H1 (cell line): Measurements from ENCODE around the gene BCL11A. TPM values are rescaled to one million over a fixed set of nuclear protein-coding genes. Genes with fewer than 3 reads are reported as not detected.

Source experiments
- CTCF ChIA-PET: fragments of 300-600 bp; sonication (Branson Sonifier 250); formaldehyde crosslinking; loops from one replicate; lab custom pipeline; 2021; ENCODE audit not compliant: partially characterized antibody; lab: Charles Lee
- POLR2A ChIA-PET: fragments of 300-600 bp; sonication (Branson Sonifier 250); formaldehyde crosslinking; loops from one replicate; lab custom pipeline; 2021; ENCODE audit warnings: inconsistent platforms; ENCODE audit not compliant: partially characterized antibody; lab: Charles Lee
- DNase-seq, 2 experiments: peaks; one replicate each; pipeline versions ENCODE4 v3.0.0 to v3.0.0-alpha.2; 2010 to 2022; ENCODE audit warnings: low spot score in 2 of 2, low read depth in 1 of 2, mixed read lengths in 1 of 2
- FAIRE-seq: peaks from 2 replicates; lab custom pipeline; 2011; peaks lifted over from hg19 to GRCh38; lab: Jason Lieb, UNC
- H2AFZ ChIP-seq: 2 replicates; pipeline ENCODE4 v1.8.1; 2012; ENCODE audit warnings: low read length, inconsistent platforms
- H2AK5ac ChIP-seq: 2 replicates; pipeline ENCODE4 v1.6.1; 2013; ENCODE audit warnings: low read depth, low read length
- H2BK120ac ChIP-seq: replicated peaks from 2 replicates; pipeline ENCODE3; 2013; ENCODE audit warnings: low read depth, low read length, inconsistent platforms
- H2BK12ac ChIP-seq: 2 replicates; pipeline ENCODE4 v1.6.1; 2013; ENCODE audit warnings: low read depth, low read length
- H2BK15ac ChIP-seq: 2 replicates; pipeline ENCODE4 v1.6.1; 2013; ENCODE audit warnings: low read length
- H2BK20ac ChIP-seq: 2 replicates; pipeline ENCODE4 v1.6.1; 2013; ENCODE audit warnings: low read length
- H2BK5ac ChIP-seq: 2 replicates; pipeline ENCODE4 v1.6.1; 2013; ENCODE audit warnings: low read depth, low read length
- H3K14ac ChIP-seq: 2 replicates; pipeline ENCODE4 v1.6.1; 2013; ENCODE audit warnings: inconsistent platforms; ENCODE audit not compliant: insufficient read length
- H3K18ac ChIP-seq: 2 replicates; pipeline ENCODE4 v1.6.1; 2013; ENCODE audit warnings: low read length; ENCODE audit errors: extremely low read depth
- H3K23ac ChIP-seq: 2 replicates; pipeline ENCODE4 v1.6.1; 2013; ENCODE audit warnings: inconsistent platforms; ENCODE audit not compliant: insufficient read length
- H3K23me2 ChIP-seq: 2 replicates; pipeline ENCODE4 v1.6.1; 2013; ENCODE audit warnings: low read depth, low read length
- H3K27ac ChIP-seq: 2 replicates; pipeline ENCODE4 v1.6.1; 2011; ENCODE audit warnings: low read depth, low read length, inconsistent platforms
- H3K27me3 ChIP-seq, 4 experiments: replicated peaks in 1 of 4; 1 replicate in 1 of 4; 2 replicates in 3 of 4; pipeline versions ENCODE4 v1.6.1 to v1.8.1; 2011 to 2013; ENCODE audit warnings: low read length in 3 of 4, mild to moderate bottlenecking in 3 of 4, inconsistent platforms in 2 of 4, mixed read lengths in 2 of 4, moderate library complexity in 1 of 4; ENCODE audit not compliant: control insufficient read depth in 3 of 4, insufficient read depth in 3 of 4; ENCODE audit errors: extremely low read depth in 1 of 4
- H3K36me3 ChIP-seq, 4 experiments: 2 replicates each; pipeline versions ENCODE4 v1.6.1 to v1.8.1; 2011 to 2013; ENCODE audit warnings: mild to moderate bottlenecking in 4 of 4, low read length in 3 of 4, moderate library complexity in 2 of 4, control low read depth in 1 of 4, inconsistent platforms in 1 of 4; ENCODE audit not compliant: insufficient read depth in 4 of 4, control insufficient read depth in 2 of 4
- H3K4ac ChIP-seq: replicated peaks from 2 replicates; pipeline ENCODE3; 2013; ENCODE audit warnings: low read length, low read depth, mixed read lengths, inconsistent platforms; ENCODE audit not compliant: insufficient read length
- H3K4me1 ChIP-seq, 4 experiments: replicated peaks in 1 of 4; 1 replicate in 1 of 4; 2 replicates in 3 of 4; pipeline versions ENCODE4 v1.6.1 to v1.8.1; 2011 to 2013; ENCODE audit warnings: low read length in 3 of 4, inconsistent platforms in 2 of 4, mixed read lengths in 1 of 4; ENCODE audit not compliant: insufficient read depth in 4 of 4, control insufficient read depth in 3 of 4
- H3K4me2 ChIP-seq, 2 experiments: 2 replicates each; pipeline versions ENCODE4 v1.6.1 to v1.8.1; 2011 to 2013; ENCODE audit warnings: low read depth in 2 of 2, low read length in 2 of 2, control low read depth in 1 of 2, inconsistent platforms in 1 of 2, mild to moderate bottlenecking in 1 of 2; ENCODE audit not compliant: insufficient read depth in 1 of 2
- H3K4me3 ChIP-seq, 4 experiments: fragments of 200-600, 300-600 bp in 1 of 4; sonication (generic), shearing (Covaris generic), sonication (Bioruptor Twin) in 1 of 4; 2 replicates each; pipeline versions ENCODE4 v1.5.1 to v1.8.1; 2011 to 2016; ENCODE audit warnings: low read length in 4 of 4, low read depth in 3 of 4, control low read depth in 2 of 4, inconsistent platforms in 2 of 4, mild to moderate bottlenecking in 2 of 4, mixed read lengths in 1 of 4, moderate library complexity in 1 of 4; ENCODE audit not compliant: insufficient read depth in 2 of 4; ENCODE audit errors: extremely low read depth in 1 of 4
- H3K56ac ChIP-seq: replicated peaks from 2 replicates; pipeline ENCODE3; 2013; ENCODE audit warnings: low read depth, mild to moderate bottlenecking, mixed read lengths, low read length, inconsistent platforms; ENCODE audit not compliant: insufficient read length
- H3K79me1 ChIP-seq: 2 replicates; pipeline ENCODE4 v1.6.1; 2013; ENCODE audit warnings: low read depth, low read length, control low read depth
- H3K79me2 ChIP-seq, 2 experiments: 2 replicates each; pipeline versions ENCODE4 v1.6.1 to v1.8.1; 2012 to 2013; ENCODE audit warnings: low read length in 2 of 2, mild to moderate bottlenecking in 2 of 2, inconsistent platforms in 1 of 2; ENCODE audit not compliant: insufficient read depth in 2 of 2, control insufficient read depth in 1 of 2
- H3K9ac ChIP-seq, 4 experiments: replicated peaks in 1 of 4; 1 replicate in 1 of 4; 2 replicates in 3 of 4; pipeline versions ENCODE4 v1.6.1 to v1.8.1; 2011 to 2013; ENCODE audit warnings: low read depth in 3 of 4, low read length in 3 of 4, control low read depth in 2 of 4, mild to moderate bottlenecking in 2 of 4, moderate library complexity in 2 of 4, inconsistent platforms in 1 of 4; ENCODE audit errors: extremely low read depth in 1 of 4
- H3K9me3 ChIP-seq, 2 experiments: 2 replicates each; pipeline versions ENCODE4 v1.6.1 to v1.8.1; 2012 to 2013; ENCODE audit warnings: mild to moderate bottlenecking in 2 of 2, moderate library complexity in 2 of 2, control low read depth in 1 of 2, inconsistent platforms in 1 of 2, low read depth in 1 of 2, low read length in 1 of 2, mixed read lengths in 1 of 2; ENCODE audit not compliant: insufficient read depth in 2 of 2
- H4K20me1 ChIP-seq, 2 experiments: replicated peaks in 1 of 2; 2 replicates each; pipeline versions ENCODE3 to v1.8.1; 2011 to 2013; ENCODE audit warnings: inconsistent platforms in 2 of 2, low read length in 2 of 2, mild to moderate bottlenecking in 1 of 2; ENCODE audit not compliant: insufficient read depth in 2 of 2, control insufficient read depth in 1 of 2
- H4K5ac ChIP-seq: 2 replicates; pipeline ENCODE4 v1.6.1; 2013; ENCODE audit warnings: low read length, low read depth, mixed read lengths, inconsistent platforms; ENCODE audit not compliant: insufficient read length
- H4K8ac ChIP-seq: 2 replicates; pipeline ENCODE4 v1.8.0; 2013; ENCODE audit warnings: mild to moderate bottlenecking, moderate library complexity, low read length, inconsistent platforms; ENCODE audit not compliant: insufficient read depth; ENCODE audit errors: extremely low read depth
- H4K91ac ChIP-seq: replicated peaks from 2 replicates; pipeline ENCODE3; 2013; ENCODE audit warnings: low read length, mixed read lengths, inconsistent platforms; ENCODE audit not compliant: insufficient read length
- ATF3 ChIP-seq: IDR thresholded peaks from 2 replicates; pipeline ENCODE4 v1.6.1; 2011; ENCODE audit warnings: low read depth, mild to moderate bottlenecking, low read length; ENCODE audit not compliant: insufficient read depth
- CHD1 ChIP-seq: IDR thresholded peaks from 2 replicates; pipeline ENCODE4 v1.6.1; 2012; ENCODE audit warnings: low read depth, low read length, improper control_type of control experiment
- GABPA ChIP-seq: IDR thresholded peaks from 2 replicates; pipeline ENCODE4 v1.6.1; 2011; ENCODE audit warnings: mild to moderate bottlenecking, low read length, moderate library complexity, borderline replicate concordance; ENCODE audit not compliant: insufficient read depth
- KDM1A ChIP-seq: fragments of 200-600, 300-600 bp; sonication (generic); IDR thresholded peaks from 2 replicates; pipeline ENCODE4 v1.7.1; 2016; ENCODE audit warnings: mild to moderate bottlenecking, low read length, borderline replicate concordance
- KDM5A ChIP-seq: fragments of 200-600 bp; IDR thresholded peaks from 2 replicates; pipeline ENCODE4 v1.7.1; 2012; ENCODE audit warnings: mild to moderate bottlenecking, low read length, inconsistent platforms, mixed read lengths
- POLR2A ChIP-seq, 2 experiments: IDR thresholded peaks; 1 replicate in 1 of 2; 2 replicates in 1 of 2; pipeline ENCODE4 v1.6.1; 2011; ENCODE audit warnings: low read depth in 2 of 2, low read length in 2 of 2, mild to moderate bottlenecking in 2 of 2; ENCODE audit errors: control extremely low read depth in 1 of 2
- RBBP5 ChIP-seq: IDR thresholded peaks from 2 replicates; pipeline ENCODE4 v1.7.1; 2012; ENCODE audit warnings: low read depth, mild to moderate bottlenecking, inconsistent platforms, low read length, moderate library complexity, borderline replicate concordance
- SP2 ChIP-seq: IDR thresholded peaks from 2 replicates; pipeline ENCODE4 v1.6.1; 2012; ENCODE audit warnings: mild to moderate bottlenecking, low read length, inconsistent platforms
- SRF ChIP-seq: IDR thresholded peaks from 2 replicates; pipeline ENCODE4 v1.6.1; 2011; ENCODE audit warnings: mild to moderate bottlenecking, low read depth, low read length, moderate library complexity
- SUZ12 ChIP-seq: fragments of 200-600 bp; sonication (generic); IDR thresholded peaks from 2 replicates; pipeline ENCODE4 v1.6.1; 2012; ENCODE audit warnings: mild to moderate bottlenecking, inconsistent platforms, low read length, moderate library complexity, mixed read lengths
- TAF1 ChIP-seq: IDR thresholded peaks from 2 replicates; pipeline ENCODE4 v1.6.1; 2011; ENCODE audit warnings: mild to moderate bottlenecking, low read depth, low read length
- TAF7 ChIP-seq: optimal IDR thresholded peaks from 2 replicates; pipeline ENCODE3; 2011; ENCODE audit warnings: low read depth, mild to moderate bottlenecking, inconsistent platforms, low read length, moderate library complexity, borderline replicate concordance
- TBP ChIP-seq: IDR thresholded peaks from 2 replicates; pipeline ENCODE4 v1.6.1; 2011; ENCODE audit warnings: low read depth, low read length, improper control_type of control experiment
- YY1 ChIP-seq: IDR thresholded peaks from 2 replicates; pipeline ENCODE4 v1.6.1; 2011; ENCODE audit warnings: low read depth, mild to moderate bottlenecking, low read length
- WGBS, 2 experiments: shearing (Covaris generic) in 1 of 2; methylation state at CpG; one replicate each; pipeline versions ENCODE4 v1.1.6 to v1.1.7; 2013 to 2015; ENCODE audit warnings: low lambda C conversion rate in 2 of 2, mixed read lengths in 2 of 2, inconsistent platforms in 1 of 2, low coverage in 1 of 2, missing lambda C conversion rate in 1 of 2; ENCODE audit not compliant: insufficient replicate concordance in 2 of 2, insufficient coverage in 1 of 2, insufficient read length in 1 of 2; ENCODE audit errors: extremely low coverage in 1 of 2, missing lambda C conversion rate in 1 of 2; 5-methylcytosine and 5-hydroxymethylcytosine counted together
- polyA plus RNA-seq, 7 experiments: library from polyadenylated mRNA; depleted of rRNA in 3 of 7; stranded (reverse) in 5 of 7; unstranded in 2 of 7; fragments of >200 nt in 5 of 7; fragments of 200-250 nt in 2 of 7; gene quantifications; 1 replicate in 5 of 7; 2 replicates in 1 of 7; 4 replicates in 1 of 7; pipeline versions ENCODE4 v1.2.1 to v1.2.3, GENCODE V29; 2011 to 2013; ENCODE audit warnings: missing spikeins in 2 of 7, mixed read lengths in 2 of 7
- total RNA-seq: library from RNA; stranded (reverse); fragmentation: NEBNext Ultra II Directional; extraction: Animal tissue kit (Norgen Biotek cat#: 25700); gene quantifications from 2 replicates; pipeline ENCODE4 v1.2.1, GENCODE V29; 2021

Gene BCL11A
- total and polyA plus RNA-seq, 2 of the 8 experiments (the other 6 are each of a cell fraction or from before 2014, with no cell fraction given) = 11.9 to 59.3 TPM

GRCh38 chr2:60483401-60483800 is 70.1 kb downstream of the BCL11A start:
- Histone ChIP-seq H3K27ac (no peak overlapping the region), H3K9me3 (no peaks in the 10 kb centered on the region), H3K27me3 (peaks cover 0 to 2% (median 0%) of the 10 kb centered on the region in 4 experiments; a peak in 3 of 7 replicates), H4K8ac (no peak overlapping the region), H2BK15ac (no peak overlapping the region), H2BK5ac (no peak overlapping the region), H2AK5ac (no peak overlapping the region), H3K9ac (no peak overlapping the region), H4K91ac (no peak overlapping the region), H3K18ac (no peak overlapping the region), H2BK12ac (no peak overlapping the region), H3K4me2 (no peak overlapping the region; a peak in 1 of 4 replicates), H2BK120ac (no peak overlapping the region), H3K79me2 (peaks cover 14 to 85% of the 10 kb centered on the region in 2 experiments), H3K56ac (no peak overlapping the region), H3K23ac (no peak overlapping the region), H3K4ac (no peak overlapping the region), H3K4me3 (no peak overlapping the region), H2BK20ac (no peak overlapping the region), H3K14ac (no peak overlapping the region), H4K20me1 (peaks cover 11 to 16% of the 10 kb centered on the region in 2 experiments), H3K4me1 (peaks cover 10 to 23% (median 15%) of the 10 kb centered on the region in 4 experiments), H3K36me3 (peaks cover 0 to 12% (median 3%) of the 10 kb centered on the region in 4 experiments; a peak in 6 of 8 replicates), H2AFZ (no peak overlapping the region), H4K5ac (no peak overlapping the region), H3K23me2 (no peaks in the 10 kb centered on the region), H3K79me1 (peaks cover 5% of the 10 kb centered on the region; the same call in 1 of the 2 replicates)
- no peak for DNase-seq
- 77% methylated on average over 3 of the region's 3 CpGs; no CpG with 5 or more reads in 1 of the 2 experiments for WGBS, 2 experiments
- no peak for FAIRE-seq
- POLR2A ChIA-PET = interaction anchor here (0.9 to 3.9 kb wide), 3 partner anchors 9 to 67 kb away, joined by 3 to 13 read pairs (median 4); no protein-coding TSS in a partner anchor
- CTCF ChIA-PET = interaction anchor here (0.7 to 2.7 kb wide), 11 partner anchors 8 to 146 kb away, joined by 3 to 13 read pairs (median 4); no protein-coding TSS in a partner anchor
- no peak for TF ChIP-seq SP2
- TF ChIP-seq YY1 = no peak
- no peak for TF ChIP-seq SUZ12
- TF ChIP-seq GABPA = no peak
- no peak for TF ChIP-seq RBBP5
- no peak for TF ChIP-seq TBP
- no peak for TF ChIP-seq CHD1
- TF ChIP-seq TAF1 = no peak
- TF ChIP-seq POLR2A (IDR thresholded peaks at IDR 0.05; ENCODE audit: control extremely low read depth in 1 of 2, low read depth in 2 of 2, low read length in 2 of 2) = no peak
- TF ChIP-seq SRF = no peak
- TF ChIP-seq KDM5A = no peak
- no peak for TF ChIP-seq TAF7
- TF ChIP-seq KDM1A = no peak
- TF ChIP-seq ATF3 = no peak
